GM12874 (cell line): ENCODE measurements around the gene PLEK.

Source experiments
- TF ChIP-seq, protein P1 (sequence below): IDR thresholded peaks from 2 replicates; pipeline ENCODE4 v1.5.1; 2011; ENCODE audit warnings: low read depth, mild to moderate bottlenecking, control low read depth, low read length, moderate library complexity; ENCODE audit not compliant: insufficient read depth

Gene PLEK

DNA sequence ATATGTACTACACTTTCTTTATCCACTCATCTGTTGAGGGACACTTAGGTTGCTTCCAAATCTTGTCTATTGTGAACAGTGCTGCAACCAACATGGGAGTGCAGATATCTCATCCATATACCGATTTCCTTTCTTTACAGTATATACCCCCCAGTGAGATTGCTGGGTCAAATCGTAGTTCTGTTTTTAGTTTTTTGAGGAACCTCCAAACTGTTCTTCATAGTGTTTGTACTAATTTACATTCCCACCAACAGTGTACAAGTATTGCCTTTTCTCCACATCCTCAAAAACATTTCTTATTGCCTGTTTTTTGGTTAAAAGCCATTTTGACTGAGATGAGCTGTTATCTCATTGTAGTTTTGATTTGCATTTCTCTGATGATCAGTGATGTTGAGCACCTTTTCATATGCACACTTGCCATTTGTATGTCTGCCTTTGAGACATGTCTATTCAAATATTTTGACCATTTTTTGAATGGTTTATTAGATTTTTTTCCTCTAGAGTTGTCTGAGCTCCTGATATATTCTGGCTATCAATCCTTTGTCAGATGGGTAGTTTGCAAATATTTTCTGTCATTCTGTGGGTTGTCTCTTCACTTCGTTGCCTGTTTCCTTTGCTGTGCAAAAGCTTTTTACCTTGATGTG is 12.2 kb downstream of the PLEK start:
- TF ChIP-seq, protein P1, sequence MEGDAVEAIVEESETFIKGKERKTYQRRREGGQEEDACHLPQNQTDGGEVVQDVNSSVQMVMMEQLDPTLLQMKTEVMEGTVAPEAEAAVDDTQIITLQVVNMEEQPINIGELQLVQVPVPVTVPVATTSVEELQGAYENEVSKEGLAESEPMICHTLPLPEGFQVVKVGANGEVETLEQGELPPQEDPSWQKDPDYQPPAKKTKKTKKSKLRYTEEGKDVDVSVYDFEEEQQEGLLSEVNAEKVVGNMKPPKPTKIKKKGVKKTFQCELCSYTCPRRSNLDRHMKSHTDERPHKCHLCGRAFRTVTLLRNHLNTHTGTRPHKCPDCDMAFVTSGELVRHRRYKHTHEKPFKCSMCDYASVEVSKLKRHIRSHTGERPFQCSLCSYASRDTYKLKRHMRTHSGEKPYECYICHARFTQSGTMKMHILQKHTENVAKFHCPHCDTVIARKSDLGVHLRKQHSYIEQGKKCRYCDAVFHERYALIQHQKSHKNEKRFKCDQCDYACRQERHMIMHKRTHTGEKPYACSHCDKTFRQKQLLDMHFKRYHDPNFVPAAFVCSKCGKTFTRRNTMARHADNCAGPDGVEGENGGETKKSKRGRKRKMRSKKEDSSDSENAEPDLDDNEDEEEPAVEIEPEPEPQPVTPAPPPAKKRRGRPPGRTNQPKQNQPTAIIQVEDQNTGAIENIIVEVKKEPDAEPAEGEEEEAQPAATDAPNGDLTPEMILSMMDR = no peak

DNA sequence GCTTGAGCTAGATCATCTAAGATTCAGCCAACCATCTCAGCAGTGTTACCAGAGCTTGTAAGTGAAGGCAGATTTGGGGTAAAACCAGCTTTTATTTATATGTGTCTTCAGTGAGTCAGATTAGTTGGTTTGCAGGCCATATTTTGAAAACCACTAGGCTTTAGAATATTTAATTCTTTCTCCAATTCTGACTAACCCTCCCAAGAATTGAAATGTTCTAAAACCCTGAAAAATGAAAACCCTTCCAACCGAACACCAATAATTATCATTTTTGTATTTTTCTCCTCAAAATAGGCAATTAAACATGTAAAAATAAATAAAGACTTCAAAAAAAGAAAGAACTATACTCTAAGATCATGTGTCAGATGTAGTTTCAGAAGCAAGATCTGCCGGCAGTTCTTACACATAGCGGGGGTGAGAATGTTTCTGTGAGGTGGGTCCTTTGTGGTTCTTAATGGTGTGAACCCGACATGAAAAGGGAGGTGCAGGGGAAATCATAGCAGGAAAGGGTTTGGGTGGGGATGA is 14.2 kb downstream of the PLEK start:
- TF ChIP-seq, protein P1 = no peak

DNA sequence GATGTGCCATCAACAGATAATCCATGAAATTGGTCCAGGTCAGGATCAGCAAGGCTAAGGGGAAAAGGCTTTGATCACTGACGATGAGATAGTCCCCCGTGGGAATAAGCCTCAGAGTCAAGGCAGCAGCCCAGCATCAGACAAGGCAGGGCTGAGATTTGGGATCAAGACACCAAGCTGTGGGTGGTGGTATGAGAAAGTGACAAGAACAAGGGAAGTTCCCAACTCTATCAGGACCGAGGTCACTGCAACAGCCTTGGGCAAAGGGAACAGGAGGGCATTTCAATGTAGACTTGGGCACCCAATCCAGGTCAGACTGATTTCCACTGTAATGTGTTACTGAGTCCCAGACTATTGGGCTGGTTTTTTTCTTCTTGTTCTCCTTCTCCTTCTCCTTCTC is 18.7 kb downstream of the PLEK start:
- TF ChIP-seq, protein P1 = no peak

DNA sequence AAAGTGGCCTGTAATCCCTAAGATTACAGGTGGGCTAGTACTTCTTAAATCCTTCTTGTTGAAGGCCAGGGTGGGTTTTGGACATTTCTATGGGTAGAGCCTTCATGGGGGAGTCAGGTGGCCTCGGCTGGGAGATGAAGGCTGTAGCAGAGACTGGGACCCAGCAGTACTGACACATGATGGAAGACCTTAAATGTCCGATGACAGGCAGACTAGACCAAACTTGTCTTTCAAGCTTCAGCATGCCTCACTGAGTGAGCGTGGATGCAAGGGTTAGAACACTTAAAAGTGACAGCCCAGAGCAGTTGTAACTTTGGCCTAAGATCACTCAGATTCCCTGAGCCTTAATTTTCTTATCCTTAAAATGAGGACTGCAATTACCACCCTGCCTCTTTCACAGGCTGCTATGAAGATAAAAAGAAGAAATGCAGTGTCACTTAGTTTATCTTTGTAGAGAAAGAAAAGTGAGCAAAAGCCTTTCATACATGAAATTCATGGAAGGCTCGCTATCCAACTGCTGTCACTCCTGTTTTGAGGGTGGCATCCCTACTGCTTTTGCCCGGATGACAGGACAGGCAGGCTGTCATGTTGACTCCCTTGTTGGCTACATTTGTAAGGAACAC is 19.5 kb downstream of the PLEK start:
- TF ChIP-seq, protein P1 = no peak

DNA sequence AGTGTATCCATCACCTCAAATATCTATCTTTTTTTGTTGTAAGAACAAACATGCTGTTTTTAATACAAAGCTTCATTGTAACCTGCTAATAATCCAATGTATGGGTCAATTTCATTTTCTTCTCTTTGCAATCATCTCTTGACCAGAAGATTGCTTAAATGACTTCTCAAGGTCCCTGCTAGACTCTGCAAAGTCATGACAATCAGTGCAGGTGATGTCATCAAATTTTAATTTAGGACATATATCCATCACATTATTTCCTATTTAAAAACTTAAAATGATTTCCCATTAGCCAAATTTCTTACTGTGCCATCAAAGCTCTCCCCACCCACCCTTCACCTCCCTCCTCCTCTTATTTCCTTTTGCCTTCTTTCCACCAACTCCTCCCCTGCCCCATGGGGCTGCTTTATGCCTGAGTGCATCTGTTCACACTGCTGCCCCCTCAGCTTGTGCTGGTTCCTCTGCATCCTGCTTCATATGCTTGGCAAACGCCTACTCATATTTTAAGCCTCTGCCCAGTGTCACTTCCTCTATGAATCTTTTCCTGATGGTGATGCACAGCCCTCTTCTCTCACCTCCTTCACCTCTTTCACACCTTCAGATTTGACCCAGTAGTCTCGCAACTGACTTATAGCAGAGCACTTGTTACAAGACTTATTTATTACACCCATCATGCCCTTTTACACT is 20.3 kb downstream of the PLEK start:
- TF ChIP-seq, protein P1 = no peak

DNA sequence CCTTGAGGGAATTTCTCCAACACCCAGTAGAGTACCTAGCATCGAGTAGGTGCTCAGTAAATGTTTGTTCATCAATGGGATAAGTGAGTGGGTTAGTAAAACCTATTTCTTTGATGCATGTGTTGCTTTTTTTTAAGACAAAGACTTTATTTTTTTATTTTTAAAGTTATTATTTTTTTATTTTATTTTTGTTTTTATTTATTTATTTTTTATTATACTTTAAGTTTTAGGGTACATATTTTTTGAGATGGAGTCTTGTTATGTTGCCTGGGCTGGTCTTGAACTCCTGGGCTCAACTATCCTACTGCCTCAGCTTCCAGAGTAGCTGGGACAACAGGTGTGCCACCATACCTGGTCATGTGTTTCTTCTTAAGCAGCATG is 20.8 kb downstream of the PLEK start:
- TF ChIP-seq, protein P1 = no peak

DNA sequence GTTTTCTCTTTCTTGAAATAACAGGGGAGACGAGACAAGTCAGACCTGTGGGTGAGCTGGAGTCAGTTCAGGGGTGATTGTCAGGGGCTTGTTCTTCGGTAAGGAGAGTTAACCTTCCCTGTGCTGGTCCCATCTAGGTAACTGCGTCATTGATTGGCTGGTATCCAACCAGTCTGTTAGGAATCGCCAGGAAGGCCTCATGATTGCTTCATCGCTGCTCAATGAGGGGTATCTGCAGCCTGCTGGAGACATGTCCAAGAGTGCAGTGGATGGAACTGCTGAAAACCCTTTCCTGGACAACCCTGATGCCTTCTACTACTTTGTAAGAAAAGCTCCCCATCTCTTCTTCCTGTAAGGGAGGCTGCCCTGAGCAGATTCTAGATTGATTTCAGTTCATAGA is 21.3 kb downstream of the PLEK start:
- TF ChIP-seq, protein P1 = no peak
